BLaER1 (cell line): ENCODE data around the gene AKR7A2.
"Not testable (repeated sequence)": the region's sequence is repeated elsewhere in the genome, so short reads cannot be mapped to it uniquely, and the experiment has no call there.

Experiments
- H3K27ac ChIP-seq: shearing (Covaris generic); formaldehyde crosslinking; 2 replicates; pipeline ENCODE4 v1.8.1; 2022
- H3K27me3 ChIP-seq: shearing (Covaris generic); formaldehyde crosslinking; 2 replicates; pipeline ENCODE4 v1.8.1; 2022
- H3K36me3 ChIP-seq: shearing (Covaris generic); formaldehyde crosslinking; 2 replicates; pipeline ENCODE4 v1.8.1; 2022
- H3K4me1 ChIP-seq: shearing (Covaris generic); formaldehyde crosslinking; 2 replicates; pipeline ENCODE4 v1.8.1; 2022
- H3K4me2 ChIP-seq: shearing (Covaris generic); formaldehyde crosslinking; 2 replicates; pipeline ENCODE4 v1.8.1; 2022
- H3K4me3 ChIP-seq: shearing (Covaris generic); formaldehyde crosslinking; 2 replicates; pipeline ENCODE4 v1.8.1; 2022
- H3K9ac ChIP-seq: shearing (Covaris generic); formaldehyde crosslinking; 2 replicates; pipeline ENCODE4 v1.8.1; 2022
- H3K9me3 ChIP-seq: shearing (Covaris generic); formaldehyde crosslinking; 2 replicates; pipeline ENCODE4 v1.8.1; 2022
- H4K20me1 ChIP-seq: shearing (Covaris generic); formaldehyde crosslinking; 2 replicates; pipeline ENCODE4 v1.8.1; 2022
- Cebpa-rat ChIP-seq: shearing (Covaris generic); IDR thresholded peaks from 2 replicates; pipeline ENCODE4 v1.8.1; 2022

The AKR7A2 gene

GRCh38 chr1:19268445-19268844 is 43.5 kb downstream of the AKR7A2 start:
- TF ChIP-seq Cebpa-rat, result no peak
- Histone ChIP-seq H4K20me1 (no peaks in the 10 kb centered on the region), H3K9me3 (peaks cover under 1% of the 10 kb centered on the region; the same call in 1 of the 2 replicates), H3K4me1 (no peaks in the 10 kb centered on the region), H3K36me3 (0 out of 2 replicates have a peak, but pooled peaks cover 4% of the 10 kb centered on the region), H3K27ac (no peak overlapping the region), H3K9ac (no peak overlapping the region), H3K4me2 (no peak overlapping the region), H3K4me3 (no peak overlapping the region), H3K27me3 (no peaks in the 10 kb centered on the region)

- Histone ChIP-seq H3K9ac (no peak overlapping the region), H3K9me3 (no peaks in the 10 kb centered on the region), H3K4me1 (no peaks in the 10 kb centered on the region), H3K27me3 (no peaks in the 10 kb centered on the region), H3K4me2 (no peak overlapping the region), H3K4me3 (no peak overlapping the region), H4K20me1 (peaks cover 27% of the 10 kb centered on the region), H3K27ac (no peak overlapping the region), H3K36me3 (peaks cover 46% of the 10 kb centered on the region)
- TF ChIP-seq Cebpa-rat, result no peak
Observed at GRCh38 chr1:19262744-19263143, 49.2 kb downstream of the AKR7A2 start.

GRCh38 chr1:19262047-19262446 is 49.9 kb downstream of the AKR7A2 start:
- Histone ChIP-seq H4K20me1 (peaks cover 34% of the 10 kb centered on the region), H3K4me2 (no peak overlapping the region)

DNA sequence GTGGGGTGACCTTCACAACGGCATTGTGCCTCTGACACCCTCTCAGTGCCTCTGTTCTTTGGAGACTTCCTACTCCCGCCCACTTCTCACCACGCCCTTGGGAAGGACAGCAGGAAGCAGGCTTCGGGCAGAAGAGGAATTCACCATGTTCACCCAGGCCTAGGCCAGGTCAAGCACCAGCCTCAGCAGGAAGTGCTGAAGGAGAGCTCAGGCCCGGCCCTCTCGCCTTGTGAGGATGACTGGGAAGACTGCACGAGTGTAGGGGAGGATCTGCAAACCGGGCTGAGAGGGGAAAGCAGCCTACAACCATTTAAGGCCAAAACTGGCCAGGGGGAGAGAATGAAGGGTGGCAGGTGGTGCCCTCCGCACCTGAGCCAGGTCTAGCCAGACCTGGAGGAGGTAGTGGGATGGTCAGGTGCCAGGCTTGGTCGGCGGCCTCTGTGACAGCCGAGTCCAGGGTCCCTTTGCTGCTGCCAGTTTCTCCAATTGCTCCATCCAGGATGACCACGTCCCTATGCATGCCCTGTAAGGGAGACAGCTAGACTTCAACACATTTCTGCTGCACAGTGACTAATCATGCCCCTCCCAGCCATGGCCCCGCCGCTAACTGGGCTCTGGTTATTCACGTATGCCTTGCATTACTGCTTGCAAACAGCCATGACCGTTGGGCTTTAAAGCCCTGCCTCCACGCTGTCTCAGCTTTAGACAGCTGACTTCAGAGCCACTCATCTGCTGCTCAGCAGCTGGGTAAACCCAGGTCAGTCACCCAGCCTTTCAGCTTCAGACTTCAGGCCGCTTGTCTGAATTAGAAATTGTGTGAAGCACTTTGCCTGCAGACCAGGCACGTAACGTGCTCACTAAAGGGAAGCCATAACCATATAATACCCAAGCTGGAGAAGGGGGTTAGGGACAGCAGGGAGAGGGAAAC is 51.5 kb downstream of the AKR7A2 start:
- H3K27ac ChIP-seq, result no peak overlapping the region
- H4K20me1 ChIP-seq, result peaks cover 50% of the 10 kb centered on the region
- no peaks in the 10 kb centered on the region for H3K27me3 ChIP-seq
- no peak overlapping the region for H3K4me3 ChIP-seq
- no peaks in the 10 kb centered on the region for H3K9me3 ChIP-seq
- peaks cover 66% of the 10 kb centered on the region for H3K36me3 ChIP-seq
- no peak for TF ChIP-seq Cebpa-rat
- no peaks in the 10 kb centered on the region for H3K4me1 ChIP-seq
- H3K4me2 ChIP-seq, result no peak overlapping the region
- H3K9ac ChIP-seq, result no peak overlapping the region

More at GRCh38 chr1:19262047-19262446, 49.9 kb downstream of the AKR7A2 start:
- Histone ChIP-seq H3K27ac (no peak overlapping the region), H3K9me3 (no peaks in the 10 kb centered on the region), H3K27me3 (no peaks in the 10 kb centered on the region), H3K9ac (no peak overlapping the region), H3K4me1 (no peaks in the 10 kb centered on the region), H3K36me3 (peaks cover 53% of the 10 kb centered on the region), H3K4me3 (no peak overlapping the region)
- no peak for TF ChIP-seq Cebpa-rat

DNA sequence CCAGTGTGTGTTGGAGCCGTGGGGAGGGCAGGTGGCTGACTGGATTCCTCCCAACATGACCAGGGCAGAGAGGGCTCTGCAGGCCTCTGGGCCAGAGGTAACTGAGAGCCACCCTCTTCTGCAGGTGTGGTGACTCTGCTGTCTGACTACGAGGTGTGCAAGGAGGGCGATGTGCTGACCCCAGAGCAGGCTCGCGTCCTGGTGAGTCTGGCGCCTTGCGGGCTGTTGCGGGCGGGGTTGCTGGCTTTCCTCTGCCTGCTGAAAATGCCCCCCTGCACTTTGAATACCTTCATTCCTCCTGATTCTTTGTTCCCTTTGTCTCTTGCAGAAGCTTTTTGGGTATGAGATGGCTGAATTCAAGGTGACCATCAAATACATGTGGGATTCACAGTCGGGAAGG is 53.6 kb downstream of the AKR7A2 start:
- H3K27ac ChIP-seq, result no peak overlapping the region
- H3K9ac ChIP-seq, result no peak overlapping the region
- no peak for TF ChIP-seq Cebpa-rat
- no peak overlapping the region for H3K4me2 ChIP-seq
- no peak overlapping the region for H3K4me3 ChIP-seq
- peaks cover 71% of the 10 kb centered on the region for H4K20me1 ChIP-seq
- H3K4me1 ChIP-seq, result peaks cover 8% of the 10 kb centered on the region
- no peaks in the 10 kb centered on the region for H3K9me3 ChIP-seq
- H3K36me3 ChIP-seq, result peaks cover 84% of the 10 kb centered on the region
- no peaks in the 10 kb centered on the region for H3K27me3 ChIP-seq

DNA sequence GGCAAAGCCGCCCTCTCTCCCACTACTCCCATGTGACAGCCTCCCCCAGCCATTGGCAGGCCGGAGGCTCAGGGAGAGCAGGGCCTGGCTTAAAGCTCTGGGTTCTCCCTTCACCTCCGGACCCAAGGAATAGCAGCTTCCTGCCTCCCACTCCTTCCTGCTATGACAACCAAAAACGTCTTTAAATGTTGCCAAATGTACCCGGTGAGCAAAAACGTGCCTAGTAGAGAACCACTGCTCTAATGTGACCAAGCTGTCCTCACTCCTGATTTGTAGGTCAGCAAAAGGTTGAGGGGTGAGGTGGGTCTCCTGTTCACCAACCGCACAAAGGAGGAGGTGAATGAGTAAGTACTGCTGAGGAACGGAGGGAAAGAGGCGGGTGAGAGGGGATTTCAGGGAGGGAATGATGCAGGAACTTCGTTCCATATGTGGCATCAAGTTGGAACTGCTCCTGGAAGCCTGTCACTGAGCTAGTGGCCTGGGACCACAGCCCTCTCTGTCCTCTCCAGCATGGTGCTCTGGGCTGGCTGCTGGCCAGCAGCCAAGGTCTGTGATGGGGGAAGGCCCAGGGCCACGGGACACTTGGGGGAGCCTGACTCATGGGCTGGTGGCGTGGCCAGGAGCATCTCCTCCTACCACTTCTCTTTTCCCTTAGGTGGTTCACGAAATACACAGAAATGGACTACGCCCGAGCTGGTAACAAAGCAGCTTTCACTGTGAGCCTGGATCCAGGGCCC is 54.6 kb downstream of the AKR7A2 start:
- TF ChIP-seq Cebpa-rat, result no peak
- no peak overlapping the region for H3K4me3 ChIP-seq
- no peak overlapping the region for H3K27ac ChIP-seq
- peaks cover 18% of the 10 kb centered on the region for H3K4me1 ChIP-seq
- H3K36me3 ChIP-seq, result peaks cover 84% of the 10 kb centered on the region
- no peaks in the 10 kb centered on the region for H3K9me3 ChIP-seq
- H3K27me3 ChIP-seq, result no peaks in the 10 kb centered on the region
- H3K9ac ChIP-seq, result no peak overlapping the region
- H3K4me2 ChIP-seq, result no peak overlapping the region
- H4K20me1 ChIP-seq, result peaks cover 81% of the 10 kb centered on the region

DNA sequence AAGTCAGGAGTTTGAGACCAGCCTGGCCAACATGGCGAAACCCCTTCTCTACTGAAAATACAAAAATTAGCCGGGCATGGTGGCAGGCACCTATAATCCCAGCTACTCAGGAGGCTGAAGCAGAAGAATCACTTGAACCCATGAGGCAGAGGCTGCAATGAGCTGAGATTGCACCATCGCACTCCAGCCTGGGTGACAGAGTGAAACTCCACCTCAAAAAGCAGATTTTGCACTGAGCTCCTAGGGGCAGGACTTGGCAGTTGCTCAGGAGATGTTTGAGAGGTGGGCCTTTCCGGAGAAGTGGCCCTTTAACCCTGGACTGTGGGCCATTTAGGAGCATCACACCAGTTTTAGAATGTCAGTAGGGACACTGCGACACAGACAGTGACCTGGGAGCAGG is 55.6 kb downstream of the AKR7A2 start:
- not testable (repeated sequence) for H3K4me2 ChIP-seq, H3K9ac ChIP-seq, H3K27me3 ChIP-seq, H3K27ac ChIP-seq, H3K4me3 ChIP-seq, H3K9me3 ChIP-seq
- Histone ChIP-seq H3K36me3 (peaks cover 77% of the 10 kb centered on the region), H4K20me1 (peaks cover 82% of the 10 kb centered on the region), H3K4me1 (peaks cover 19% of the 10 kb centered on the region)

- Histone ChIP-seq H3K4me2 (no peak overlapping the region), H3K9ac (no peak overlapping the region), H4K20me1 (peaks cover 75% of the 10 kb centered on the region), H3K9me3 (no peaks in the 10 kb centered on the region), H3K27ac (no peak overlapping the region), H3K4me3 (no peak overlapping the region), H3K36me3 (peaks cover 68% of the 10 kb centered on the region), H3K27me3 (no peaks in the 10 kb centered on the region), H3K4me1 (peaks cover 24% of the 10 kb centered on the region)
- no peak for TF ChIP-seq Cebpa-rat
Observed at GRCh38 chr1:19255288-19255687, 56.7 kb downstream of the AKR7A2 start.

DNA sequence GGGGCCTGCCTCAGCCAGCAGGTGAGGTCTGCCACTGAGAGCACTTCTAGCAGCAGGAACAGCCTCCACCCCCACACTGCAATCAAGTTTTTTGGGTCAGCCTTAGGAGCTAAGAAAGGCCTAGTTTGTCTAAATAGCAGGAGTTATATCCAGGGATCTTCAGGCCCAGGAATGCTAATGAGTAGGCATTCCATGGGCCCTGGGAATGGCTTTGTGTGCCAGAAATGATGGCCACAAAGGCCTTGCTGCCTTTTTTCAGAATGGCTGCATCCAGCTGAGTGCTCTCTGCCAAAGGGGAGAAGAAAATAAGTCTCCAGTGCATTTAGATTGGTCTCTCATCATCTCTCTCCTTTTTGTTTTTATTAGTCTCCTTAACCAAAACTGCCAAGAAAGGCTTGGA is 57.5 kb downstream of the AKR7A2 start:
- no peak overlapping the region for H3K4me3 ChIP-seq
- no peak for TF ChIP-seq Cebpa-rat
- H3K9ac ChIP-seq, result peak overlapping the region; percentile 97; the same call in 1 of the 2 replicates
- peaks cover 33% of the 10 kb centered on the region for H3K4me1 ChIP-seq
- no peak overlapping the region for H3K4me2 ChIP-seq
- no peak overlapping the region for H3K27ac ChIP-seq
- no peaks in the 10 kb centered on the region for H3K9me3 ChIP-seq
- peaks cover 66% of the 10 kb centered on the region for H4K20me1 ChIP-seq
- no peaks in the 10 kb centered on the region for H3K27me3 ChIP-seq
- peaks cover 62% of the 10 kb centered on the region for H3K36me3 ChIP-seq
